NCI-H226 (cell line): ENCODE measurements around the gene FHOD3.

Source experiments
- DNase-seq: peaks from one replicate; pipeline ENCODE4 v3.0.0-alpha.2; 2015

FHOD3 gene

DNA sequence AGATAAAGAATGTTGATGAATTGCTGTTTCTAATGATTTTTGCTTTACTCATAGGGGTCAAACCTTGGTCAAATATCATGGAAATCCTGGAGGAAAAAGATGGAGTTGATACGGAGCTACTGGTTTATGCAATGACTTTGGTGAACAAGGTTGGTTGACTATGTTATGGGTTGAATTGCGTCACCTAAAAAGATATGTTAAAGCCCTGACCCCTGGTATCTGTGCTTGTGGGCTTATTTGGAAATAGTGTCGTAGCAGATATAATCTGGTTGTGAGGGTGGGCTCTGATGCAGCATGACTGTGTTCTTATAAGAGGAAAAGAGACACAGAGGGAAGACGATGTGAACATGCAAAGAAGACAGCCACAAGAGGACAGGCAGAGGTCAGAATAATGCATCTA lies 305.1 kb downstream of the FHOD3 start:
- no peak for DNase-seq

DNA sequence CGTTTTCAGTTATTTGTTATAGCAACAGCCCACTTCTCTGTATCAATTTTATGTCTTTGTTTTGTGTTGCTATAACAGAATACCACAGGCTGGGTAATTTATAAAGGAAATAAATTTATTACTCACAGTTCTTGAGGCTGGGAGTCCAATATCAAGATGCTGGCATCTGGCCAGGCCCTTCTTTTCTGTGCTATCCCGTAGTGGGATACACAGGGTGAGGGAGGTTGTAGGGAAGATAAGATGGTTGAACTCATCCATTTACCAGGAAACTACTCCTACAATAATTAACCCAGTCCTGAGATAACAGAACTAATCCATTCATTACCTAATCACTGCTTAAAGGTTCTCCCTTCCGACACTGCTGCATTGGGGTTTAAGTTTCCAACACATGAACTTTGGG lies 310.6 kb downstream of the FHOD3 start:
- no peak for DNase-seq

DNA sequence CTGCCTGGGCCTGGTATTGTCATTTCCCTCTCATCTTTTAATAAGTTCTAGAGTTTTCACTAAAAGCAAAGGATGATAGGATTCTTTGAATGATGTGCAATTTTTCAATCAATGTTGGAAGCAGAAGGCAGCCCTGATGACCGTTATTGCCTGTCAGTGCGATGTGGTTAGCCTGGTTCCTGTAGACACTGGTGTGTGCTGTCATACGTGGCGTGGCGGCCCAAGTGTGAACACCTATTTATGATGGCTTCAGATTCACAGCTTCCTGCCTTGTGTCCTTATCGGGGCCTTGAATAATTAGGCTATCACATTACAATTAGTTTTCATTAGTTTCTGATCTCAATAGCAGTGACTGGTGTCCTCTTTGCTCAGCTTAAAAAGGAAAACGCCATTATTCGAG lies 312.7 kb downstream of the FHOD3 start:
- no peak for DNase-seq

DNA sequence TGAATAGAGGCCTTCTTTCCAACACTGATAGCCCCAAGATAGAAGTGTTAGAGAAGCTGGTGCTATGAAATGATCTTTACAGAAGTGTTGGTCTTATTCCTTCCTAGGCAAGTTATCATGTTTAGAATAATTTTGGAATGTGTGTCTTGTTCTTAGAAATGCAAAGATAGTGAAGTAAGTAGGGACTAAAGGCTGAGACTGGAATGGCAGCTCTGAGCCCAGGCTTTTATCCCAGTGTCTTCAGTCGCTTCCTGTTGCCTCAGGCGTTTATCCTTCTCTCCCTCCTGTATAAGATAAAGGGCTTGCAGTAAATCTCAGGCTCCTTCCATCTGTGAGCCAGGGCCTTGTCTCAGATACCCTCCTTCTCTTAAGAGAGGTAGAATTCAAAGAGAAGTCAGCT lies 313.1 kb downstream of the FHOD3 start:
- no peak for DNase-seq

DNA sequence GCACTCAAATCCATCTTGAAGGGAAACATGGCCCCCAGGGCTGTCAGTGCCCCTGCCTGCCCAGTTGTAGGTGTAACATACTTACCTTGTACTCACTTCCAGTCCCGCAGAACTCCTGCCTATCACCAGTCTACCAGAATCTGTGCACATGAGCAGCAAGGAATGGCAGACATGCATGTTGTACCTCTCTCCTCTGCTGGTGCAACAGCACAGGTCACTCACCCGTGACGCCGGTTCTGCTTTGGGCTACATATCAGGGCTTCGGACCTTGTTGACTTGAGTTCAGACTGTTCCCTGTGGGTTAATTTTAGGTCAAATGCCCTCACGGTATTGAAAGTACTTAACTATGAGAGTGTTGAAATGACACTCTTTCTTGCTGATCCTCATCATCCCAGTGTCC lies 315.6 kb downstream of the FHOD3 start:
- DNase-seq, result no peak

DNA sequence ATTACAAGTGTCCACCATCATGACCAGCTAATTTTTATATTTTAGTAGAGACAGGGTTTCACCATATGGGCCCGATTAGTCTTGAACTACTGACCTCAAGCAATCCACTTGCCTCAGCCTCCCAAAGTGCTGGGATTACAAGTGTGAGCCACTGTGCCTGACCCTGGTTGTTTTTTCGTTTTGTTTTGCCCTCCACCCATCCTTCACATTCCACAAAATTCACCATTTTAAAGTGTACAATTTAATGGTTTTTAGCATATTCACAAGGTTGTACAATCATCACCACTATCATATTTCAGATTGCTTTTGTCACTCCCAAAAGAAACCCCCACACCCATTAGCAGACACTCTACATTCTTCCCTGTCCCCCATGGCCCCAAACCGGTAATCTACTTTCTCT lies 316.3 kb downstream of the FHOD3 start:
- DNase-seq, result no peak

DNA sequence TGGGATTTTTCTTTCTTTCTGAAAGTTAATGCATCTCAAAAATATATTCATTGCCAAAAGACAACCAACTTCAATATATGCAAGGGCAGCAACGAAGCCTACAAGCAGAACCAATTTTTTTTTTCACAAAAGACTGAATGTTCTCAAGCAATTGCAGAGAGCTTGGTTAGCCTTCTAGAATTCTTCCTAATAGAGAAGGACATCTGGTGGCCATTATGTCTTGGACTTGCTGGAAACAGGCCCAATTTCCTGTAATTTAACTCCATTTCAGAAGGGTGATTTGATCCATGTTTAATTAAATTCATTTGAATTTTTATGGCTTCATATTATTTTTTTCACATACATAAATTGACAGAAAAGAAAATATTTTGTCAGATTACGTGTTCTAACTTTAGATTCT lies 323.3 kb downstream of the FHOD3 start:
- no peak for DNase-seq

GRCh38 chr18:36622610-36623009 lies 325.1 kb downstream of the FHOD3 start:
- no peak for DNase-seq

DNA sequence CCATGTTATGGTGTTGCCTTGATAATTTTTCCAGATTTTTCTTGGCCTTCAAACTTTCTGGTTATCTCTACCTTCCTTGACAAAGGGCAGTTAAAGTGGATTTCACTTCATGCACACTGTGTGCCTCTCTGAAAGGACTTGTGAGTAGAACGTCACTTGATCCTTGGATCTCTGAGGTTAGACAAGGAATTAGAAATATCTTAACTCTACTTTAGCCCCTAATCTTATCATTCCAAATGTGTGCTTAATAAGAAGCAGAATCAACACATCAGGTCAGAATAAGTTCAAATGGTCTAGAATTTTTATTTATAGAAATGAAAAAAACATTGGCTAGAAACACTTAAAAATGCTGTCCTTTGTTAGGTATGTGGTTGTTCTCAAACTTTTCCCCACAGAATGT lies 325.6 kb downstream of the FHOD3 start:
- no peak for DNase-seq

DNA sequence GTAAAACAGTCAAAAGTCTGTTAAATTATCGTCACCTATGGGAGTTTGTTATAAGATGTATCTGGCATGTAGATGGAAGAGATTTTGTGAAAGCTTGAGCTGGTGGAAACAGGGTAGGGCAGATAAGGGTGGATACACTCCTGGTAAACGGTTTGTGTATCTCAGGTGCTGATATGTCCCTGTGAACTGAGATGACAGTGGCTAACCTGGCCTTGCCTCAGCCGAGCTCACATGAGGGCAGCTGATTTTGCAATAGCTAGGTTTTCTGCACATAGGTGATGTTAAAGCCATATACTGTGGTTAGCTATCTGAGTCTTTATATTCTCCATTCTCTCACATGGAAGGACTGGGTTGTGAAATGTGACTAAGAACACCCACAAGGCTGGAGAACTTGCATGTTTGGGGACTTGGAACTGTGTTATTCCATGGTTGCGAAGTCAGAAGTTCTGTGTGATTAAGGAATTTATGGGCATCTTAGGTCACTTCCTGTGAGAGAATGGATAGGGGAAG lies 326.2 kb downstream of the FHOD3 start:
- no peak for DNase-seq

- no peak for DNase-seq
Observed at GRCh38 chr18:36624451-36625167, 327.1 kb downstream of the FHOD3 start.

DNA sequence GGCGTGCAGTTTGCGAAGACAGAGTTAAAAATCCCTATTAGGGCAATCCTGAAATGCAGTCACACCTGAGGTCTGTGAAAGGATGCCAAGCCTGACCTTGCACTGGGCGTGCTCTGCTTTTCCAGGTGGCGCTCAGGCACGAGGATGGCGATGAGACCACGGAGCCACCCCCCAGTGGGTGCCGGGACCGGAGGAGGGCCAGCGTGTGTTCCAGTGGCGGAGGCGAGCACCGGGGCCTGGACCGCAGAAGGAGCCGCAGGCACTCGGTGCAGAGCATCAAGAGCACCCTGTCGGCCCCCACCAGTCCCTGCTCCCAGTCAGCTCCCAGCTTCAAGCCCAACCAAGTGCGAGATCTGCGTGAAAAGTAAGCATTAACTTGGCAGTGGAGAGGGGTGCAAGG lies 327.9 kb downstream of the FHOD3 start:
- DNase-seq, result no peak

GRCh38 chr18:36627637-36628036 lies 330.1 kb downstream of the FHOD3 start:
- DNase-seq, result no peak

GRCh38 chr18:36628435-36629137 lies 331.1 kb downstream of the FHOD3 start:
- DNase-seq, result peak; percentile 31

DNA sequence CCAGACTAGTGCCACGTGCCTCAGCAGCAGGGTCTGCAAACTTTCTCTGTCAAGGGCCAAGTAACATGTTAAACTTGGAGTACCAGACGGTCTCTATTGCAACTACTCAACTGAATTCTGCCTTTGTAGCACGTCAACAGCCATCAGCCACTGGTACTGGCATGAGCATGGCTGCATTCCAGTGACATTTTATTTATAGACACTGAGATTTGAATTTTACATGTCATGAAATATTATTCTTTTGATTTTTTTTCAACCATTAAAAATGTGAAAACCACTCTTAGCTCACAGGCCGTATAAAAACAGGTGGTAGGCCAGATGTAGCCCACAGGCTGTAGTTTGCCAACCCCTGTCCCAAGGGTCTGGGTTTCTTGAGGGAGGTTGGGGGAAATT lies 331.6 kb downstream of the FHOD3 start:
- no peak for DNase-seq

GRCh38 chr18:36629836-36630235 lies 332.3 kb downstream of the FHOD3 start:
- DNase-seq, result no peak

- DNase-seq, result no peak
Observed at GRCh38 chr18:36630917-36631316, 333.4 kb downstream of the FHOD3 start.

GRCh38 chr18:36633961-36634412 lies 336.5 kb downstream of the FHOD3 start:
- DNase-seq, result no peak

DNA sequence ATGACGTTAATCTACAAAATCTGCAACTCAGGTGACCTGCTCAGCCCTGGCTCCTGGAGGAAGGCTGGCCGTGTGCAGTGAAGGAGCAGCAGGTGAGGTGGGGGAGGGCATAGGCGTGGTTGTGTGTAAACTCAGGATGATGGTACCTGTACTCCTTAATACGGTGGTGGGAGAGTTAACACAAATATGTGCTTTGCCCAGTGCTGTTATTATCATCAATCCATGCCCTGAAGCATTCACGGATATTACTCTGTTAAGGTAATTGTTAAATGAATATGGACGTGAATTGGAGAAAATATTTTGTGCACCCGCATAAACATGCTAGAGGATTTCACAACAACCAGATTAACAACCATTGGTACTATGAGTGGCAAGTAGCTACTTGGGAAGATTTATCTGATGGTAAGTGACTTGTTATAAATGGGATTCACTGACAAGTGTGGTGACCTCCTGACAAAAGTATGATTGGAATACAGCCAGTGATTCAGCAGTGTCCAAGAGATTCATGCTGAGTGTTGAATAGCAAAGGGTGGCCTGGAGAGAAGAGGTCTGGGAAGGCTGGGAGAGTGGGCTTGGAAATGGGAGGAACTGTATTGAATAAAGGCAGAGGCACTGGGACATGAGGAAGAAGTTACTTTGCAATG lies 337.2 kb downstream of the FHOD3 start:
- no peak for DNase-seq

DNA sequence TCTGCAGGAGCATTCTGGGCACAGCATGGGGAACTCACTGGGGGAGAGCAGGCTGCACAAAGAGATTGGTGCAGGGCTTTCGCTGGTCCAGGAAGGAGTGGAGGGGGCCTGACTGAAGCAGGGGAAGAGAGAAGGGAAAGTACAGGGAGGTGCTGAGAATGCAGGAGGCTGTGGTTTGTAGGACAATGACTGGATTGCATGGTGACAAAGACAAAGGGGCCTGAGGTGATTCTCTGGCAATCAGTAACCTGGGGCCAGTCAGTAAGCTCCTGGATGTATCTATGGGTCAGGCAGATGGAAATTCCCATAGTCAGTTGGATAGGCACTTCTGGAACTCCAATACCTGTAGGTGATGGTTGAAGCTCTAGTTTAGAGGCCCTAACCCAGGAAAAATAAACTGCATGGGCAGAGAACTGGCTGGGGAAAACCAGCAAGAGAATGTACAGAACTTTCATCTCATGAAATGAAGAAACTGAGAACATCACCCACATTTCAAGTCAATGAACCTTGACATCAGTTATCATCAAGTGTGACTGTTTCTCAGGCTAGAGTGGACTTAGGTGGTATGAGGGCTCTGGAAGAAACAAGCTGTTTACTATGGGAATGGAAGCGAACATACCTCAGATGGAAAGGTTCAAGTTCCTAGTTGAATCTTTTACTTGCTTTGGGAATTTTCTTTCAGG lies 338.0 kb downstream of the FHOD3 start:
- no peak for DNase-seq

- no peak for DNase-seq
Observed at GRCh38 chr18:36636237-36636817, 338.8 kb downstream of the FHOD3 start.

DNA sequence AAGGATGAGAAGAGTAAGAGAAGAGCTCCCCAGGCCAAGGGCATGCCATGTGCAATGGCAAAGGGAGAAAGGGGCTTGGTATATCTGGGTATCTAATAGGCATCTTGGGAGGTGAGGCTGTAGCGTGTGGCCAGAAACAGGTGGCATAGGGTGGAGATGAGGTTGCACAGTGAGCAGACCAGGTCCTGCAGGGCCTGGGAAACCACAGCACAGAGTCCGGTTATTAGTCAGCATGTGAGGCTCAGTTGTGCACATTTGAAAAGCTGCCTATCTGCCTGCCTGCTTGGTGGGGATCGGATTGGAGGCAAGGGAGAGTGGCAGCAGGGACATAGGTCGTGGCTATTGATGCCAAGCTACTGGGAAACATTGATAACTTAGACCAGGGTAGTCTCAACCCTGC lies 340.7 kb downstream of the FHOD3 start:
- DNase-seq, result no peak
